ENCODE data around the gene MAGI2.

MAGI2 gene

GRCh38 chr7:78441737-78442136, 1011.7 kb downstream of the MAGI2 start:
- FAIRE-seq (no peak), DNase-seq (ENCODE audit: insufficient read length, low spot score) (no peak)
- TF ChIP-seq CTCF (IDR thresholded peaks at IDR 0.05; ENCODE audit: insufficient read depth, missing control alignments) = no peak

- DNase-seq (ENCODE audit: insufficient read length, low spot score) = no peak
- no peak for TF ChIP-seq CTCF (IDR thresholded peaks at IDR 0.05; ENCODE audit: insufficient read depth, missing control alignments)
- FAIRE-seq = no peak
These were observed 1015.0 kb downstream of the MAGI2 start for GRCh38 chr7:78438433-78438832.

GRCh38 chr7:78437118-78437517, 1016.3 kb downstream of the MAGI2 start:
- TF ChIP-seq CTCF (IDR thresholded peaks at IDR 0.05; ENCODE audit: insufficient read depth, missing control alignments) = no peak
- FAIRE-seq = no peak

GRCh38 chr7:78435355-78435754, 1018.1 kb downstream of the MAGI2 start:
- DNase-seq (ENCODE audit: insufficient read length, low spot score) (no peak), FAIRE-seq (no peak)
- TF ChIP-seq CTCF (IDR thresholded peaks at IDR 0.05; ENCODE audit: insufficient read depth, missing control alignments) = no peak

More at GRCh38 chr7:78437118-78437517, 1016.3 kb downstream of the MAGI2 start:
- DNase-seq (ENCODE audit: insufficient read length, low spot score) = no peak

GRCh38 chr7:78434281-78434680, 1019.2 kb downstream of the MAGI2 start:
- no peak for TF ChIP-seq CTCF (IDR thresholded peaks at IDR 0.05; ENCODE audit: insufficient read depth, missing control alignments)
- DNase-seq (ENCODE audit: insufficient read length, low spot score) (no peak), FAIRE-seq (no peak)

- TF ChIP-seq CTCF (IDR thresholded peaks at IDR 0.05; ENCODE audit: insufficient read depth, missing control alignments) = no peak
- no peak for DNase-seq (ENCODE audit: insufficient read length, low spot score)
- no peak for FAIRE-seq
These were observed 1020.0 kb downstream of the MAGI2 start for GRCh38 chr7:78433421-78433820.

GRCh38 chr7:78429878-78430277, 1023.6 kb downstream of the MAGI2 start:
- FAIRE-seq (no peak), DNase-seq (ENCODE audit: insufficient read length, low spot score) (no peak)
- no peak for TF ChIP-seq CTCF (IDR thresholded peaks at IDR 0.05; ENCODE audit: insufficient read depth, missing control alignments)

Measured in D721Med (cell line).